ENCODE data around the gene SP2. TPM values are rescaled to one million over a fixed set of nuclear protein-coding genes. Genes with fewer than 3 reads are reported as not detected.

The SP2 gene
- polyA plus RNA-seq, 3 donors, result 3.1 to 26.7 (median 6.8) TPM

DNA sequence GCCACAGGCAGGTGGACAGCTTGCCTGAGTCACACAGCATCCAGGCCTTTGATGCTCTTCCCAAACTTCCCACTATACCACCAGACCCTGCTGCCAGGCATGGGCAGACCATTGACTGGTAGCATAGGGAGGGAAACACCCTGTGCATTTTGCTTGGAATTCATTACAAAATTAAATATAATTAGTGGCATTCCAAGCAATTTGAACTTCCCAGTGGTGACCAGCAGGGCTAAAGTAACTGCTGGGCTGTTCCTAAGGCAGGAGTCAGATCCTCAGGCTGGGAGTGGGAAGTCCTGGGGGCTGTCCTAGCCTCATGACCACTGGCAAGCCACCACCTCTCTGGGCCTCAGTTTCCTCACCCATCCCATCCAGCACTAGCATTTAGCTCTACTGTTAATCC is 57.9 kb downstream of the SP2 start:
- intact Hi-C loops (cut with micrococcal nuclease), result no loop called here
- no peak overlapping the region for H3K9ac ChIP-seq (ENCODE audit: insufficient read depth, low read length, poor library complexity, severe bottlenecking)

DNA sequence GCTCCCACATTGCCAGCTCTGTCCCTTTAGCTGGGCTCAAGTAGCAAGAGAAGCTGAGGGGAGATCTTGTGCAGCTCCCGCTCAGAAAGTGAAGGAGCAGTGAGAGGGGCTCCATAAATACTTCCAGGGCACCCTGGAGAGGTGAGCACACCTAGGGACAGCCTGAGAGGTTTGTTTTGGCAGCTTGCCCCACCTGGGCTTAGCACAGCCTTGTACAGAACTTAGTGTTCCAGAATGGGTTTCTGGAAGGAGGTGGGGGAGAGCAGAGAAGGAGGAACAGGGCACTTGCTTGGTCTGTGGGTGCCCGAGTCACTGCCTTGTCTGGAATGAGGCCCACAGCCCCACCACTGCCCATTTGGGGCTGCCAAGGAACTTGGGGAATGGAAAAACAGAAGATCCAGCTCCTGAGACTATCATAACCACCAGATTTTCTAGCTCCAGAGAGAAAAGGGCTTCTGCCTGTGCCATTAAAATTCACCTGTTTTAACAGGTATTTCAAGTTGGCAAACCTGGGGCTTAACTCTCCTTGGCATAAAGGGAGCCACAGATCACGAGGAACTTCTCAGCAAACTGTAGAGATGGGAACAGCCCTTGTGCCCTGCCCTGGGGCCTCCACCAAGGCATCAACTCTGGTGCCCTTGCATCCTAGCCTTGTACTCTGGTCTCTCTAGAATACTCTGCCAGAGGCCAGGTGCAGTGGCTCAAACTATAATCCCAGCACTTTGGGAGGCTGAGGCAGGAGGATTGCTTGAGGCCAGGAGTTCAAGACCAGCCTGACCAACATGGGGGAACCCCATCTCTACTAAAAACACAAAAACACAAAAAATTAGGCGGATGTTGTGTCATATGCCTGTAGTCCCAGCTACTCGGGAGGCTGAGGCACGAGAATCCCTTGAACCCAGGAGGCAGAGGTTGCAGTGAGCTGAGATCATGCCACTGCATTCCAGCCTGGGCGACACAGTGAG is 59.7 kb downstream of the SP2 start:
- Histone ChIP-seq H4K20me1 (ENCODE audit: insufficient read depth, low read length) (no peaks in the 10 kb centered on the region), H3K27me3 (ENCODE audit: control insufficient read depth in 2 of 2, insufficient read depth in 2 of 2, low read length in 2 of 2) (no peaks in the 10 kb centered on the region), H3K27ac (ENCODE audit: low read depth in 1 of 2, low read length in 2 of 2) (no peak overlapping the region), H3K4me3 (replicated peaks in 1 of 3; ENCODE audit: low read depth in 2 of 3, low read length in 3 of 3) (no peak overlapping the region), H3K4me2 (replicated peaks; ENCODE audit: extremely low read depth, low read length, poor library complexity, severe bottlenecking) (no peak overlapping the region), H3K36me3 (replicated peaks in 1 of 2; ENCODE audit: control insufficient read depth in 1 of 2, insufficient read depth in 2 of 2, low read length in 2 of 2) (no peaks in the 10 kb centered on the region), H3K9me3 (replicated peaks in 1 of 2; ENCODE audit: control insufficient read depth in 1 of 2, insufficient read depth in 1 of 2, low read length in 2 of 2) (no peaks in the 10 kb centered on the region), H3K9ac (ENCODE audit: insufficient read depth, low read length, poor library complexity, severe bottlenecking) (no peak overlapping the region), H2AFZ (ENCODE audit: insufficient read depth, low read depth, low read length, poor library complexity, severe bottlenecking) (no peak overlapping the region), H3K4me1 (ENCODE audit: control insufficient read depth in 1 of 2, insufficient read depth in 2 of 2, low read length in 2 of 2) (peaks cover 15% of the 10 kb centered on the region in 2 donors), H3K79me2 (ENCODE audit: insufficient read depth, low read length) (no peaks in the 10 kb centered on the region)
- Mint-ChIP-seq H3K4me3 (no peak overlapping the region), H3K9me3 (no peaks in the 10 kb centered on the region), H3K36me3 (peaks cover 0 to 9% of the 10 kb centered on the region in 2 donors), H3K4me1 (peaks cover 15% of the 10 kb centered on the region), H3K27me3 (ENCODE audit: low read depth in 3 of 3) (peaks cover 2 to 3% (median 3%) of the 10 kb centered on the region in 3 donors), H3K27ac (no peak overlapping the region)
- WGBS (ENCODE audit: insufficient coverage), result 97% methylated on average over 5 of the region's 7 CpGs
- intact Hi-C loops (cut with micrococcal nuclease), result no loop called here
- DNase-seq, result no peak
- TF ChIP-seq CTCF (IDR thresholded peaks at IDR 0.05), result no peak

More for the DNA sequence above, 57.9 kb downstream of the SP2 start:
- Histone ChIP-seq H2AFZ (ENCODE audit: insufficient read depth, low read depth, low read length, poor library complexity, severe bottlenecking) (no peak overlapping the region), H3K27me3 (ENCODE audit: control insufficient read depth in 2 of 2, insufficient read depth in 2 of 2, low read length in 2 of 2) (no peaks in the 10 kb centered on the region), H3K27ac (ENCODE audit: low read depth in 1 of 2, low read length in 2 of 2) (no peak overlapping the region), H3K9me3 (replicated peaks in 1 of 2; ENCODE audit: control insufficient read depth in 1 of 2, insufficient read depth in 1 of 2, low read length in 2 of 2) (no peaks in the 10 kb centered on the region), H3K36me3 (replicated peaks in 1 of 2; ENCODE audit: control insufficient read depth in 1 of 2, insufficient read depth in 2 of 2, low read length in 2 of 2) (no peaks in the 10 kb centered on the region), H3K4me1 (ENCODE audit: control insufficient read depth in 1 of 2, insufficient read depth in 2 of 2, low read length in 2 of 2) (peaks cover 27% of the 10 kb centered on the region in 2 donors), H4K20me1 (ENCODE audit: insufficient read depth, low read length) (no peaks in the 10 kb centered on the region), H3K4me2 (replicated peaks; ENCODE audit: extremely low read depth, low read length, poor library complexity, severe bottlenecking) (no peak overlapping the region), H3K4me3 (replicated peaks in 1 of 3; ENCODE audit: low read depth in 2 of 3, low read length in 3 of 3) (no peak overlapping the region), H3K79me2 (ENCODE audit: insufficient read depth, low read length) (no peaks in the 10 kb centered on the region)
- Mint-ChIP-seq H3K27ac (no peak overlapping the region), H3K9me3 (no peaks in the 10 kb centered on the region), H3K36me3 (peaks cover under 1 to 12% of the 10 kb centered on the region in 2 donors), H3K4me1 (peaks cover 29% of the 10 kb centered on the region), H3K27me3 (ENCODE audit: low read depth in 3 of 3) (peaks cover 0 to 3% (median 0%) of the 10 kb centered on the region in 3 donors), H3K4me3 (no peak overlapping the region)
- no peak for DNase-seq
- no peak for TF ChIP-seq CTCF (IDR thresholded peaks at IDR 0.05)
